Endothelial cell of umbilical vein (primary cell): Measurements from ENCODE around the gene LINC00237. TPM values are rescaled to one million over a fixed set of nuclear protein-coding genes. Genes with fewer than 3 reads are reported as not detected.

Source experiments
- BruUV-seq: library from RNA; stranded (reverse); fragments of 400-500 nt; replicated peaks from 2 replicates; lab custom pipeline; 2021; lab: Mats Ljungman, UMichigan
- CTCF ChIA-PET: fragments of 300-600, 350-600 bp; sonication (Branson Sonifier 250); formaldehyde crosslinking; loops from one replicate; lab custom pipeline; 2021; ENCODE audit warnings: antibody characterized with exemption, inconsistent platforms; lab: Charles Lee
- POLR2A ChIA-PET: fragments of 300-600, 350-600 bp; sonication (Branson Sonifier 250); formaldehyde crosslinking; loops from one replicate; lab custom pipeline; 2021; ENCODE audit warnings: antibody characterized with exemption, inconsistent platforms; lab: Charles Lee
- DNase-seq: peaks from one replicate; pipeline ENCODE4 v3.0.0-alpha.2; 2011; ENCODE audit warnings: low read depth, low spot score
- FAIRE-seq: peaks from 2 replicates; lab custom pipeline; 2011; peaks lifted over from hg19 to GRCh38; lab: Jason Lieb, UNC
- H2AFZ ChIP-seq: 2 replicates; pipeline ENCODE4 v1.6.0; 2012; ENCODE audit warnings: low read depth, low read length, control low read depth, inconsistent platforms
- H3K27ac ChIP-seq: 2 replicates; pipeline ENCODE4 v1.5.1; 2011; ENCODE audit warnings: low read depth, mild to moderate bottlenecking, control low read depth, low read length, moderate library complexity; ENCODE audit not compliant: insufficient read depth
- H3K27me3 ChIP-seq, 2 experiments: 2 replicates each; pipeline versions ENCODE4 v1.6.0 to v1.6.1; 2011; ENCODE audit warnings: low read length in 2 of 2, mixed read lengths in 1 of 2; ENCODE audit not compliant: control insufficient read depth in 2 of 2, insufficient read depth in 2 of 2
- H3K36me3 ChIP-seq, 2 experiments: 2 replicates in 1 of 2; 3 replicates in 1 of 2; pipeline ENCODE4 v1.5.1; 2011; ENCODE audit warnings: low read length in 2 of 2, mild to moderate bottlenecking in 1 of 2, moderate library complexity in 1 of 2; ENCODE audit not compliant: control insufficient read depth in 2 of 2, insufficient read depth in 2 of 2; ENCODE audit errors: extremely low read depth in 1 of 2
- H3K4me1 ChIP-seq: 3 replicates; pipeline ENCODE4 v1.5.1; 2011; ENCODE audit warnings: mild to moderate bottlenecking, low read length; ENCODE audit not compliant: control insufficient read depth, insufficient read depth; ENCODE audit errors: extremely low read depth
- H3K4me2 ChIP-seq: 2 replicates; pipeline ENCODE4 v1.6.1; 2011; ENCODE audit warnings: low read length, control low read depth, mixed read lengths; ENCODE audit not compliant: insufficient read depth
- H3K4me3 ChIP-seq, 3 experiments: fragments of 200-600 bp in 1 of 3; sonication (generic), shearing (Covaris generic) in 1 of 3; replicated peaks in 1 of 3; 2 replicates each; pipeline ENCODE4 v1.5.1; 2011 to 2016; ENCODE audit warnings: control low read depth in 3 of 3, low read length in 3 of 3, mild to moderate bottlenecking in 2 of 3, inconsistent platforms in 1 of 3, low read depth in 1 of 3, moderate library complexity in 1 of 3; ENCODE audit not compliant: insufficient read depth in 1 of 3
- H3K79me2 ChIP-seq: 2 replicates; pipeline ENCODE4 v1.6.0; 2012; ENCODE audit warnings: low read length, inconsistent platforms; ENCODE audit not compliant: control insufficient read depth, insufficient read depth
- H3K9ac ChIP-seq: replicated peaks from 2 replicates; pipeline ENCODE3; 2011; ENCODE audit warnings: low read length, control low read depth; ENCODE audit not compliant: insufficient read depth; ENCODE audit errors: extremely low read depth
- H3K9me1 ChIP-seq: replicated peaks from 3 replicates; pipeline ENCODE4 v1.6.0; 2011; ENCODE audit warnings: mild to moderate bottlenecking, low read length; ENCODE audit not compliant: control insufficient read depth, insufficient read depth; ENCODE audit errors: extremely low read depth
- H3K9me3 ChIP-seq: replicated peaks from 2 replicates; pipeline ENCODE4 v1.5.1; 2012; ENCODE audit warnings: low read length, inconsistent platforms; ENCODE audit not compliant: control insufficient read depth, insufficient read depth
- H4K20me1 ChIP-seq: replicated peaks from 2 replicates; pipeline ENCODE3; 2011; ENCODE audit warnings: mild to moderate bottlenecking, low read length; ENCODE audit not compliant: control insufficient read depth, insufficient read depth; ENCODE audit errors: extremely low read depth
- CTCF ChIP-seq, 2 donors: IDR thresholded peaks; 1 replicate in 1 of 2; 2 replicates in 1 of 2; pipeline ENCODE4 v1.5.1; 2011; ENCODE audit warnings: low read length in 2 of 2, mild to moderate bottlenecking in 2 of 2, moderate library complexity in 2 of 2, control low read depth in 1 of 2, inconsistent platforms in 1 of 2, low read depth in 1 of 2; ENCODE audit not compliant: insufficient read depth in 1 of 2; ENCODE audit errors: extremely low read depth in 1 of 2
- EZH2 ChIP-seq: IDR thresholded peaks from 2 replicates; pipeline ENCODE4 v1.6.1; 2012; ENCODE audit warnings: borderline replicate concordance, low read depth, mild to moderate bottlenecking, moderate library complexity, low read length, inconsistent platforms; ENCODE audit not compliant: severe bottlenecking
- FOS ChIP-seq: IDR thresholded peaks from 2 replicates; pipeline ENCODE4 v1.6.1; 2011; ENCODE audit warnings: mild to moderate bottlenecking, low read length, moderate library complexity, borderline replicate concordance; ENCODE audit not compliant: insufficient read depth
- GATA2 ChIP-seq: IDR thresholded peaks from 2 replicates; pipeline ENCODE4 v1.7.0; 2011; ENCODE audit warnings: low read depth, mild to moderate bottlenecking, moderate library complexity, mixed read lengths, low read length; ENCODE audit not compliant: insufficient read length, insufficient read depth
- JUN ChIP-seq: IDR thresholded peaks from 2 replicates; pipeline ENCODE4 v1.6.1; 2011; ENCODE audit warnings: borderline replicate concordance, low read depth; ENCODE audit not compliant: insufficient read length, insufficient read depth
- MAX ChIP-seq: IDR thresholded peaks from 2 replicates; pipeline ENCODE4 v1.6.1; 2011; ENCODE audit not compliant: insufficient read depth, insufficient read length
- MYC ChIP-seq: IDR thresholded peaks from one replicate; pipeline ENCODE4 v1.6.1; 2011; ENCODE audit warnings: mild to moderate bottlenecking, low read depth, low read length
- POLR2A ChIP-seq: IDR thresholded peaks from 2 replicates; pipeline ENCODE4 v1.6.1; 2012; ENCODE audit warnings: low read depth, mild to moderate bottlenecking, control low read depth, low read length
- POLR2AphosphoS5 ChIP-seq: IDR thresholded peaks from 2 replicates; pipeline ENCODE4 v1.6.1; 2012; ENCODE audit warnings: low read depth, mild to moderate bottlenecking, control low read depth, low read length, moderate library complexity; ENCODE audit not compliant: insufficient read depth
- dilution Hi-C: fragments of 300-500 bp; cut with MboI; formaldehyde crosslinking; loops from one replicate; pipeline ENCODE4 v1.15.0; 2019; ENCODE audit warnings: low sequenced_read_pairs; ENCODE audit not compliant: extremely low pct_ligation_motif_present
- intact Hi-C: fragments of 100-400 bp; cut with micrococcal nuclease; formaldehyde crosslinking; loops from one replicate; pipeline ENCODE4 v1.10.0; 2022
- polyA plus RNA-seq, 4 experiments: library from polyadenylated mRNA; depleted of rRNA in 3 of 4; stranded (reverse) in 3 of 4; unstranded in 1 of 4; fragments of >200 nt; gene quantifications; 2 replicates each; pipeline versions ENCODE4 v1.2.1 to v1.2.3, GENCODE V29; 2011 to 2012; ENCODE audit warnings: missing spikeins in 1 of 4
- total RNA-seq: library from RNA; stranded (reverse); gene quantifications from 2 replicates; pipeline ENCODE4 v1.2.3, GENCODE V29; 2021

LINC00237 gene
- total and polyA plus RNA-seq, 2 donors (not counting 3 experiments of a cell fraction or from before 2014, with no cell fraction given), result not detected

GRCh38 chr20:21134883-21135493 lies 28.8 kb upstream of the LINC00237 start:
- ChIA-PET CTCF (no interaction called here), POLR2A (interaction anchor here (1.1 kb wide), 1 partner anchor 8 kb away, joined by 3 read pairs; no protein-coding TSS in a partner anchor)
- Histone ChIP-seq H3K27me3 (no peaks in the 10 kb centered on the region), H3K4me3 (no peak overlapping the region), H4K20me1 (no peaks in the 10 kb centered on the region), H3K79me2 (no peaks in the 10 kb centered on the region), H3K4me1 (no peaks in the 10 kb centered on the region), H3K4me2 (no peak overlapping the region), H2AFZ (no peak overlapping the region), H3K9me1 (no peaks in the 10 kb centered on the region), H3K36me3 (no peaks in the 10 kb centered on the region), H3K27ac (no peak overlapping the region), H3K9me3 (no peaks in the 10 kb centered on the region), H3K9ac (no peak overlapping the region)
- intact Hi-C loops (no loop called here), dilution Hi-C loops (no loop called here)
- BruUV-seq, result no TSS peak
- no peak for TF ChIP-seq POLR2AphosphoS5
- TF ChIP-seq CTCF (IDR thresholded peaks at IDR 0.05; ENCODE audit: extremely low read depth in 1 of 2, insufficient read depth in 1 of 2, low read depth in 1 of 2, low read length in 2 of 2), result no peak
- no peak for TF ChIP-seq FOS
- TF ChIP-seq JUN, result no peak
- no peak for TF ChIP-seq EZH2
- no peak for TF ChIP-seq MAX
- no peak for TF ChIP-seq GATA2
- no peak for TF ChIP-seq POLR2A
- no peak for TF ChIP-seq MYC
- FAIRE-seq, result no peak
- no peak for DNase-seq
